C4-2B (cell line): ENCODE data around the gene CLIP2.

Experiments
- H3K27ac ChIP-seq: fragments of 450-650 bp; 2 replicates; pipeline ENCODE4 v1.5.1; 2017
- ZFX ChIP-seq: fragments of 450-650 bp; IDR thresholded peaks from 2 replicates; pipeline ENCODE4 v1.6.1; 2017
- TF ChIP-seq, protein P1 (sequence below): fragments of 450-650 bp; conservative IDR thresholded peaks from 2 replicates; pipeline ENCODE4 v1.5.1; 2017; ENCODE audit warnings: mild to moderate bottlenecking

Gene CLIP2

DNA sequence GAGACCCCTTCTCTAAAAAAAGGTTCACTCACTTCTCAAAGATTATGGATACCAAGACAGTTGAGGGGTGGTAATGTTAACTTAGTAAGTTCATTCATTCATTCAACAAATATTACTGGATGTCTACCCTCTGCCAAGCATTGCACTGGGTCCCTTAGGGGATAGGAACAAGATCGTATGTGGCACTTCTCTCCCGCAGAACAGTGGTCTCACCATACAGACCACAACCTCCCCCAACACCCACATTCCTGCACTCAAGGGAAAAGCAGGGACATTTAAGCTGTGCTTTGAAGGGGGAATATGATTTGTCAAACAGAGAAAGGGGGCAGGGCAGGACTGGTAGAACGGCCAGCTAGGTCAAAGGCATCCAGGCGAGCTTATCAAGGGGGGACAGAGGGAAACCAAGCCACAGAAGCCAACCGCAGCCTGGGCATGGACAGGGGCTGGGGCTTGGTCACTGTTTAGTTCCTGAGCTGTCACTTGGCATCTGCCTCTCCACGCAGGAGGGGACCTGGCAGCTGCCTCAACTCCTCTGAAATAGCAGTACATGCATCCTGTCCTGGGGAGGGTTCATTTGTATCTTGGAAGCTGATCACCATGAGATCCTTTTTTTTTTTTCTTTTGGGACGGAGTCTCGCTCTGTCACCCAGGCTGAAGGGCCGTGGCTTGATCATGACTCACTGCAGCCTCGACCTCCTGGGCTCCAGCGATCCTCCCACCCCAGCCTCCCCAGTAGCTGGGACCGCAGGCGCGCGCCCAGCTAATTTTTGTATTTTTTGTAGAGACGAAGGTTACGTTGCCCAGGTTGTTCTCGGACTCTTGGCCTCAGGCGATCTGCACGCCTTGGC, 949 bp upstream of the CLIP2 start:
- no peak overlapping the region for H3K27ac ChIP-seq
- TF ChIP-seq ZFX: no peak
- TF ChIP-seq, protein P1, sequence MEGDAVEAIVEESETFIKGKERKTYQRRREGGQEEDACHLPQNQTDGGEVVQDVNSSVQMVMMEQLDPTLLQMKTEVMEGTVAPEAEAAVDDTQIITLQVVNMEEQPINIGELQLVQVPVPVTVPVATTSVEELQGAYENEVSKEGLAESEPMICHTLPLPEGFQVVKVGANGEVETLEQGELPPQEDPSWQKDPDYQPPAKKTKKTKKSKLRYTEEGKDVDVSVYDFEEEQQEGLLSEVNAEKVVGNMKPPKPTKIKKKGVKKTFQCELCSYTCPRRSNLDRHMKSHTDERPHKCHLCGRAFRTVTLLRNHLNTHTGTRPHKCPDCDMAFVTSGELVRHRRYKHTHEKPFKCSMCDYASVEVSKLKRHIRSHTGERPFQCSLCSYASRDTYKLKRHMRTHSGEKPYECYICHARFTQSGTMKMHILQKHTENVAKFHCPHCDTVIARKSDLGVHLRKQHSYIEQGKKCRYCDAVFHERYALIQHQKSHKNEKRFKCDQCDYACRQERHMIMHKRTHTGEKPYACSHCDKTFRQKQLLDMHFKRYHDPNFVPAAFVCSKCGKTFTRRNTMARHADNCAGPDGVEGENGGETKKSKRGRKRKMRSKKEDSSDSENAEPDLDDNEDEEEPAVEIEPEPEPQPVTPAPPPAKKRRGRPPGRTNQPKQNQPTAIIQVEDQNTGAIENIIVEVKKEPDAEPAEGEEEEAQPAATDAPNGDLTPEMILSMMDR: no peak

DNA sequence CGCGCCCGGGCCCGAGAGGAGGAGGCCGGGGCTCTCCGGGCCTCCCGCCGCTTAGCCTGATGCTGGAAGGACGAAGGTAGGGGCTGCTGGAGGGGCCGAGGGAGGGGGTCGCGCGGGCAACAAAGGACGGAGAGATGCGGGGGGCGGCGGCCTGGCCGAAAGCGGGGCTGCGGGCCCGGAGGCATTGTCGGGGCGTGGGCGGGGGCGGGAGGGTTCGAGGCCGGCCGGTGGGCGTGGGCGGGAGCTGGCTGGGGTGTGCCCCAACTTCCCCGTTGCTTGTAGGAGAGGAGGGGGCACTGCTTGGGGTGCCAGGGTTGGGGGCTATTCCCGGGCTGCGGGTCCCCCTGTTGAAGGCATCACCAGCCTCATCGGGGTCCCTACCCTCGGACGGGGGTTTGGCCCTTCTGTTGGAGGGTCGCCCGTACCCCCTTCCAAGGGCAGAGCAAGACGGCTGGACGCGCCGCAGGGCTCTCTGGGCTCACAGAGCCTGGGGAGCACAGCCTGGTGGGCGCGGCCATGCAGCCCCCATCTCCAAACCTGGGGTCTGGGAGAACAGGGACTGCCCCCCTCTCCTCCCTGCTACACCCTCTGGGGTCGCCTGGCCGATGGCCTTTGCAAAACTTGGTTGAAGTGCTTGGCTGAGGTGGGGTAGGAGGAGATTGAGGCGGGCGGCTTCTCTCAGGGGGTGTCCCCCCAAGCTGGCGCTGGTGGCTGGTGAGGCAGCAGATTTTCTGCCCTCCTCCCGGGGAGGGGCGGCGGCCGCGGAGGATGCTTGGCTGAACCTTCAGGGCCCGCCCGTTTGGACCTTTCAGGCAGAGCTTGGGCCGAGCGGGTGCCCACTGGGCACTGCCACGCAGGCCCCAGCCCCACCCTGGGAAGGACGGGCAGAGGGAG, 699 bp downstream of the CLIP2 start:
- H3K27ac ChIP-seq: peak overlapping the region; percentile 10; the same call in 1 of the 2 replicates
- no peak for TF ChIP-seq ZFX
- TF ChIP-seq, protein P1: no peak

DNA sequence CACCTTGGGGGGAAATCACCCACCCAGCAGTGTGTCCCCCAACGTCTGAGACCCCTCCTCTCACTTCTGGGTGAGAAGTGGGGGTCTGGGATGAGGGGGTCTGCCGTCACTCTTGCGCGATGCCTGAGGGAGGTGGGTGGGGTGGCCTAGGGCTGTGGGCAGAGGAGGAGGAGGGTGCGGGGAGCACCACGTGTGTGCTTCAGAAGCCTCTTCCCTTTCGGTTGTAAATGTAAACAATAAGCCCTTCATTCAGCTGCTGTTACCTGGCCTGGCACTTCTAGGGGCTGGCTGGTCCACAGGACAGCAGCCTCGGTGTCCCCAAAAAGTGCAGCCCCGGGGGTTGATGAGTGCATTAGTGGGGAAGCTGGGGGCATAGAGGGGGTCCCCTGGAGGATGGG, 1.3 kb downstream of the CLIP2 start:
- no peak for TF ChIP-seq ZFX
- TF ChIP-seq, protein P1: no peak

DNA sequence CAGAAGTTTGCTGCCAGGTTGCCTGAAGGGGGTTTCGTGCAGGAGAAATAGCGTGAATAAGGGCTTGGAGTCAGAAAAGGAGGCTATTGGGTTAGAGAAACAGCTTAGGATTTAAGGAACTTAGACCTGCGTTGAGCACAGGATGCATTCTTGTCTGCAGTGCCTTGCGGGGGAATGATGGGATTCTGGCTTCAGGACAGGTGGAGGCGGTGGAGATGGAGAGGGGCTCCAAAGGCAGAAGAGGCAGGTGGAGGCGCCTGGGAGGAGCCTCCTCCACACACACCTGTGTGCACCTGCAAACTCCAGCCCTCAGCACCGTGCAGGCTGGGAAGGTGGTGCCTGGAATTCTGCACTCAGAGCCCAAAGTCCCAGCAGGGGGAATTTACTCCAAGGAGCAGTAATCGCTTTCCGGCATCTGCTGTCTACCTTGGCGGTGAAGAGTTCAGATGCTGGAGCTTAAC, 1.8 kb downstream of the CLIP2 start:
- TF ChIP-seq ZFX: no peak
- TF ChIP-seq, protein P1: no peak
- no peak overlapping the region for H3K27ac ChIP-seq

More for the DNA sequence above, 1.3 kb downstream of the CLIP2 start:
- H3K27ac ChIP-seq: no peak overlapping the region

GRCh38 chr7:74291535-74291934, 2.3 kb downstream of the CLIP2 start:
- TF ChIP-seq, protein P1: no peak
- no peak for TF ChIP-seq ZFX
- H3K27ac ChIP-seq: no peak overlapping the region

GRCh38 chr7:74292757-74293576, 3.8 kb downstream of the CLIP2 start:
- no peak overlapping the region for H3K27ac ChIP-seq

More at GRCh38 chr7:74292757-74293576, 3.8 kb downstream of the CLIP2 start:
- no peak for TF ChIP-seq ZFX
- TF ChIP-seq, protein P1: no peak
